ENCODE measurements around the gene TCN2.
"Not testable (repeated sequence)": the region's sequence is repeated elsewhere in the genome, so short reads cannot be mapped to it uniquely, and the experiment has no call there.

DNA sequence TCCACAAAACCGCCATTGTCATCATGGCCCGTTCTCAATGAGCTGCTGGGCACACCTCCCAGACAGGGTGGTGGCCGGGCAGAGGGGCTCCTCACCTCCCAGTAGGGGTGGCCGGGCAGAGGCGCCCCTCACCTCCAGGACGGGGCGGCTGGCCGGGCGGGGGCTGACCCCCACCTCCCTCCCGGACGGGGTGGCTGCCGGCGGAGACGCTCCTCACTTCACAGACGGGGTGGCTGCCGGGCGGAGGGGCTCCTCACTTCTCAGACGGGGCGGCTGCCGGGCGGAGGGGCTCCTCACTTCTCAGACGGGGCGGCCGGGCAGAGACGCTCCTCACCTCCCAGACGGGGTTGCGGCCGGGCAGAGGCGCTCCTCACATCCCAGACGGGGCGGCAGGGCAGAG lies 24.5 kb downstream of the TCN2 start:
- not testable (repeated sequence) for TF ChIP-seq EZH2phosphoT487 (IDR thresholded peaks at IDR 0.05; ENCODE audit: insufficient read depth, low read depth); EZH2 (IDR thresholded peaks at IDR 0.05; ENCODE audit: insufficient read depth, poor library complexity, severe bottlenecking)

Measured in GM23248 (cell line).